GM18951 (cell line): ENCODE results near the gene SYT9.
"Not testable (repeated sequence)": the region's sequence is repeated elsewhere in the genome, so short reads cannot be mapped to it uniquely, and the experiment has no call there.

Experiments used
- POLR2A ChIP-seq: IDR thresholded peaks from 4 replicates; pipeline ENCODE4 v1.6.1; 2011; ENCODE audit warnings: mild to moderate bottlenecking; ENCODE audit not compliant: insufficient read length, insufficient read depth; ENCODE audit errors: extremely low read depth
- in situ Hi-C: fragments of 300-500 bp; cut with MboI; formaldehyde crosslinking; loops from one replicate; pipeline ENCODE4 v1.12.0; 2022; ENCODE audit warnings: low sequenced_read_pairs, mixed read lengths, inconsistent platforms; ENCODE audit not compliant: unreplicated experiment

SYT9 gene

GRCh38 chr11:7332451-7332850 lies 80.7 kb downstream of the SYT9 start:
- in situ Hi-C loops, result no loop called here
- no peak for TF ChIP-seq POLR2A

GRCh38 chr11:7332962-7333361 lies 81.3 kb downstream of the SYT9 start:
- no peak for TF ChIP-seq POLR2A
- in situ Hi-C loops, result no loop called here

- in situ Hi-C loops, result not testable (repeated sequence)
Measured at GRCh38 chr11:7335442-7335841, 83.7 kb downstream of the SYT9 start.

- in situ Hi-C loops, result no loop called here
- no peak for TF ChIP-seq POLR2A
Measured at GRCh38 chr11:7341551-7341950, 89.8 kb downstream of the SYT9 start.

- no peak for TF ChIP-seq POLR2A
- in situ Hi-C loops, result no loop called here
Measured at GRCh38 chr11:7347611-7348431, 96.1 kb downstream of the SYT9 start.

DNA sequence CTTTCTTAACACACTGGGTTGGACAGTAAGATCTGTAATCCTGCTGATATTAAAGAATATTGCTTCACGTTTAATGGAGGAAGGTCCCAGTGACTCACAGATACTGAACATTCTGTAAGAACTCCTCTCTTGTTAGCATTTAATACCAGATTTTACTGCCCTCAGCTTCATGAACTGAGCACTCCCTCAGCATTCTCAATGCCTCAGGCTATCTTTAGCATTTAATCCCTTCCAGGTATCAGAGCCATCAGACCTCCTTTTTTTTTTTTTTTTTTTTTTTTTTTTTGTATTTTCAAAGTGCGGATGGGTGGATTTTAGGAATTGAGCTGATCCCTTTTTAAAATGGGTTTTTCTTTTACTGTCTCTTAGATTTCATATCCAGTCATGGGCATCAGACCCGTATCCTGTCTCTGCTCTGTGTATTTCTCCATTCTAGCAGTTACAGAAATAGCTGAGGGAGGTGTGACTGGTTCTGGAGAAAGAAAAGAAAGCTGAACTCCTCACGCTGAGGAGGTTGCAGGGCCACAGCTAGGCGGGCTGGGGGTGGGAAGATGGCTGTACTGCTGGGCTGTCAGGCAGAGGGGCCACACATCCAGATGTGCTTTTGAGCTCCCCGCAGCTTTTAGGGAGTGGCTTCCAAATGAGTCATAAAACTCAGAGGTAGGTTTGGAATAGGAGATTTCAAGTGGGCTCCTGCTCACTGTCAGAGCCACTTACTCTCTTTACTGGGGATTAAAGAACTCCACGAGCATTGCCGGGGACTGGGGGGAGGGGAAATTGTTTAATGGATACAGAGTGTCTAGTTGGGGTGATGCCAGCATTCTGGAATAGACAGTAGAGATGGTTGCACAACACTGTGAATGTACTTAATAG lies 97.0 kb downstream of the SYT9 start:
- in situ Hi-C loops, result no loop called here
- no peak for TF ChIP-seq POLR2A

- TF ChIP-seq POLR2A, result no peak
- in situ Hi-C loops, result loop anchor here (10.0 to 25.0 kb wide), 2 partner anchors 94 to 336 kb away; no protein-coding TSS in a partner anchor
Measured at GRCh38 chr11:7351228-7351627, 99.5 kb downstream of the SYT9 start.

- TF ChIP-seq POLR2A, result no peak
- in situ Hi-C loops, result loop anchor here (10.0 to 25.0 kb wide), 2 partner anchors 92 to 334 kb away; no protein-coding TSS in a partner anchor
Measured at GRCh38 chr11:7353100-7353499, 101.4 kb downstream of the SYT9 start.

GRCh38 chr11:7364660-7365059 lies 113.0 kb downstream of the SYT9 start:
- TF ChIP-seq POLR2A, result no peak
- in situ Hi-C loops, result loop anchor here (25.0 kb wide), 1 partner anchor 323 kb away; no protein-coding TSS in a partner anchor

GRCh38 chr11:7367803-7368202 lies 116.1 kb downstream of the SYT9 start:
- no peak for TF ChIP-seq POLR2A
- in situ Hi-C loops, result loop anchor here (25.0 kb wide), 1 partner anchor 319 kb away; no protein-coding TSS in a partner anchor

DNA sequence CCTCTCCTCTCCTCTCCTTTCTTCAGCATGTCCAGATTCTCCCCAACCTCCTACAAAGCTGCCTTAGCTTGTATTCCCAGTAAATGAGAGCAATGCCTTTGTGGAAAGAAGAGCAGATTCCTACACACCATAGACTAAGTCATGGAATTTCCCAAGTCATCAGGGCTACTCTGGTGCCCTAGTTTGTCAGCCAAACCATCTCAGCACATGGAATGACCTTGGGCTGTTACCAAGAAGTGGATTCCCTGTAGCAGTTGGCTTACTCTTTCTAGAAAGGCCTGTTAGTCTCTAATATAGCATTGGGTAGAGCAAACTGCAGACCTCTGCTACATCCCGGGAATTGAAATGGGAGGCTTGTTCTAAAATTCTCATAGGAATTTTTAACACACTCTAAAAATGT lies 124.7 kb downstream of the SYT9 start:
- TF ChIP-seq POLR2A, result no peak

DNA sequence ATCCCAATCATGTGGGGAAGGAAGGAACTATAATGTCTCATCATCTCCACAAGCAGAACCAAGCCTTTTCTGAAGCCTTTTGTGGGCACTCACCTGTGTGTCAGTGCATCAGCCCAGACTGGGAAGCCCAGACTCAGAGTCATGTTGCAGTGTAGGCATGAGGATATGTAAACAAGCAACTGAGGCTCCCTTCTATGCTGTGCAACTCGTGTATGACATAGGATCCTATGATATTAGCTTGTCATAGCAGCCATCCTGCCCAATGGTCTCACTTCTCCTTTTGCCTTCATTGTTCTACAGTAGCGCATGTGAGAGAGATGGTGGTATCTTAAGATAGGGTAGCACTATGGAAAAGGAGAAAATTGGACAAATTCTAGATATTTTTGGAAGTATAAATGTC lies 130.2 kb downstream of the SYT9 start:
- TF ChIP-seq POLR2A, result no peak
- in situ Hi-C loops, result no loop called here

More for the DNA sequence above, 124.7 kb downstream of the SYT9 start:
- in situ Hi-C loops, result no loop called here

DNA sequence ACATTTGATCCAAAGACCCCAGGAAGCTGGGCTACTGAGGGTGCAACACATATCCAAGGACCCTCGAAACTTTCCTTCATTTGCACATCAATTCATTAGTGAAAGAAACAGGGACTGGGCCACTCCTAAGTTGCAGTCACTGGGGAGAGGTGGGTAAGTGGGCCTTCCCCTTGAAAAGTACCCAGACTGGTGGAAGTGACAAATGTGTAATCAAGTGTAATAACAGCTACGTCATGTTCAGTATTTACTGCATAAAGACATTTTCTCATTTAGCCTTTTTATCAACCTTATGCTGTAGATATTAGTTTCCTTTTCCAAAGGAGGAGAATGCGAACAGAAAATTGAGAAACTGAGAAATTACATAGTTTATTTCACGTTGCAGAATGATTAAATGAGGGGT lies 131.7 kb downstream of the SYT9 start:
- no peak for TF ChIP-seq POLR2A
- in situ Hi-C loops, result no loop called here

DNA sequence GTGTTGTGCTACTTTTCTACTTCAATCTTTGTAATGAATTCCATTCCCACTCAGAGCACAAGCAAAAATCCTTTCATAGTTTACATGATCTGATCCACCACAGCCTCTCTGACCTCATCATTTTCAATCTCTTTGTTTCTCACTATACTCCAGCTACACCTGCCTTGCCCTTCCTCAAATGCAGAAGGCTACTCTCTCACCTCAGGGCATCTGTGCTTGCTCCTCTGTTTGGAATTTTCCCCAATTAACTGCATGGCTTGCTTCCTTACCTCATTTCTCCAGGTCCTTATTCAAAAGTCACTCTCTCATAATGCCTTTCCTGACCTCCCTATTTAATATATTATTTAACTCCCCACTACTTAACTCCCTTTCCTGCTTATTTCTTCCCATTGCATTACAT lies 133.0 kb downstream of the SYT9 start:
- no peak for TF ChIP-seq POLR2A
- in situ Hi-C loops, result no loop called here

DNA sequence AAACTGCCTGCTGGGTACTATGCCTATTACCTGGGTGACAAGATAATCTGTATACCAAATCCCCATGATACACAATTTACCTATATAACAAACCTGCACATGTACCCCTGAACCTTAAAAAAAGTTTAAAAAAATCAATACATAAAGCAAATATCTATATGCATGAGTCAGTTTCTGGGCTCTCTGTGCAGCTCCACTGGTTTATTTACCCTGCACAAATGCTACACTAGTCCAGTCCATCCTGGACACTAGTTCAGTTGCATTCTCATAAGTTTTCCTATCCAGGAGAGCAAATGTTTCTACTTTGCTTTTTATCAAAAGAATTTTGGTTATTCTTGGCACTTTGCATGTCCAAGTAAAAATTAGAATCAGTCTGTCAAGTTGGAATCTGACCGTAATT lies 133.8 kb downstream of the SYT9 start:
- TF ChIP-seq POLR2A, result no peak
- in situ Hi-C loops, result no loop called here
